Measurements from ENCODE around the gene SYNGR2.
A peak's percentile ranks its signal among the peaks of the same experiment; 100 is the strongest.

Gene SYNGR2

GRCh38 chr17:78130437-78131101 lies 37.8 kb upstream of the SYNGR2 start, which contains the start of gene TMC8:
TSS of gene TMC8 (plus strand) at chr17:78130771. CDS start at chr17:78131589, 818 bp downstream.
- FAIRE-seq = no peak
- TF ChIP-seq CTCF (IDR thresholded peaks at IDR 0.05; ENCODE audit: insufficient read depth, missing control alignments) = no peak
- no peak for DNase-seq (ENCODE audit: insufficient read length, low spot score)

- TF ChIP-seq CTCF (IDR thresholded peaks at IDR 0.05; ENCODE audit: insufficient read depth, missing control alignments) = no peak
- DNase-seq (ENCODE audit: insufficient read length, low spot score) = no peak
- FAIRE-seq = no peak
These were observed 37.0 kb upstream of the SYNGR2 start for GRCh38 chr17:78131172-78132083.

- FAIRE-seq = no peak
These were observed 36.2 kb upstream of the SYNGR2 start for GRCh38 chr17:78132084-78132676.

GRCh38 chr17:78132767-78133178 lies 35.6 kb upstream of the SYNGR2 start:
- DNase-seq (ENCODE audit: insufficient read length, low spot score) = no peak
- TF ChIP-seq CTCF (IDR thresholded peaks at IDR 0.05; ENCODE audit: insufficient read depth, missing control alignments) = no peak
- FAIRE-seq = no peak

More at GRCh38 chr17:78132084-78132676, 36.2 kb upstream of the SYNGR2 start:
- no peak for DNase-seq (ENCODE audit: insufficient read length, low spot score)
- no peak for TF ChIP-seq CTCF (IDR thresholded peaks at IDR 0.05; ENCODE audit: insufficient read depth, missing control alignments)

- DNase-seq (ENCODE audit: insufficient read length, low spot score) = no peak
- FAIRE-seq = no peak
- TF ChIP-seq CTCF (IDR thresholded peaks at IDR 0.05; ENCODE audit: insufficient read depth, missing control alignments) = no peak
These were observed 35.0 kb upstream of the SYNGR2 start for GRCh38 chr17:78133179-78133951.

- DNase-seq (ENCODE audit: insufficient read length, low spot score) = peak; percentile 66
- TF ChIP-seq CTCF (IDR thresholded peaks at IDR 0.05; ENCODE audit: insufficient read depth, missing control alignments) = peak; percentile 67
- no peak for FAIRE-seq
These were observed 34.1 kb upstream of the SYNGR2 start for GRCh38 chr17:78133971-78134898.

All from D721Med (cell line).